OCI-LY1 (cell line): Measurements from ENCODE around the gene EFNB2.

Experiments used
- H2AFZ ChIP-seq: fragments of 200-600 bp; sonication (generic), shearing (Covaris generic); 2 replicates; pipeline ENCODE4 v1.6.0; 2014; ENCODE audit warnings: antibody characterized with exemption, mild to moderate bottlenecking, low read length
- H3F3A ChIP-seq: fragments of 200-600 bp; sonication (generic), shearing (Covaris generic); 2 replicates; pipeline ENCODE4 v1.6.0; 2014; ENCODE audit warnings: mild to moderate bottlenecking, antibody characterized with exemption, low read length, moderate library complexity; ENCODE audit not compliant: insufficient read depth
- H3K27ac ChIP-seq: fragments of 200-600 bp; sonication (generic); 2 replicates; pipeline ENCODE4 v1.5.1; 2014; ENCODE audit warnings: low read length, mixed run types, mild to moderate bottlenecking, low read depth; ENCODE audit not compliant: poor library complexity, severe bottlenecking
- H3K27me3 ChIP-seq: fragments of 200-600 bp; sonication (generic); 2 replicates; pipeline ENCODE4 v1.6.0; 2014; ENCODE audit warnings: antibody characterized with exemption, mild to moderate bottlenecking, low read length, moderate library complexity; ENCODE audit not compliant: insufficient read depth
- H3K36me3 ChIP-seq: fragments of 200-600 bp; sonication (generic); 2 replicates; pipeline ENCODE4 v1.6.1; 2014; ENCODE audit warnings: mild to moderate bottlenecking, antibody characterized with exemption, low read length, moderate library complexity, mixed read lengths; ENCODE audit not compliant: insufficient read depth
- H3K4me1 ChIP-seq: fragments of 200-600 bp; sonication (generic); 2 replicates; pipeline ENCODE4 v1.5.1; 2014; ENCODE audit warnings: mild to moderate bottlenecking, low read length, moderate library complexity; ENCODE audit not compliant: insufficient read depth, severe bottlenecking
- H3K4me2 ChIP-seq: fragments of 200-600 bp; sonication (generic), shearing (Covaris generic); 2 replicates; pipeline ENCODE4 v1.6.1; 2014; ENCODE audit warnings: low read length
- H3K4me3 ChIP-seq: fragments of 200-600 bp; sonication (generic); 2 replicates; pipeline ENCODE4 v1.5.1; 2014; ENCODE audit warnings: low read length, low read depth, mild to moderate bottlenecking, mixed read lengths; ENCODE audit not compliant: poor library complexity, severe bottlenecking
- H3K79me2 ChIP-seq: fragments of 200-600 bp; shearing (Covaris generic); 2 replicates; pipeline ENCODE4 v1.6.1; 2016; ENCODE audit warnings: mixed run types, low read length, mixed read lengths; ENCODE audit not compliant: insufficient read depth
- H3K9ac ChIP-seq: fragments of 200-600 bp; sonication (generic), shearing (Covaris generic); 2 replicates; pipeline ENCODE4 v1.6.1; 2014; ENCODE audit warnings: mild to moderate bottlenecking, low read length, mixed read lengths
- H3K9me2 ChIP-seq: fragments of 200-600 bp; sonication (generic), shearing (Covaris generic); 2 replicates; pipeline ENCODE4 v1.6.1; 2014; ENCODE audit warnings: low read depth, mild to moderate bottlenecking, low read length, mixed read lengths
- H3K9me3 ChIP-seq: fragments of 200-600 bp; shearing (Covaris generic); 2 replicates; pipeline ENCODE4 v1.6.1; 2014; ENCODE audit warnings: low read length, mixed read lengths
- H4K20me1 ChIP-seq: fragments of 200-600 bp; sonication (generic), shearing (Covaris generic); 2 replicates; pipeline ENCODE4 v1.6.0; 2016; ENCODE audit warnings: mild to moderate bottlenecking, low read length; ENCODE audit not compliant: insufficient read depth
- CTCF ChIP-seq: fragments of 200-600 bp; sonication (generic), shearing (Covaris generic); IDR thresholded peaks from 2 replicates; pipeline ENCODE4 v1.5.1; 2017; ENCODE audit warnings: mild to moderate bottlenecking, antibody characterized with exemption, low read length, moderate library complexity, mixed read lengths
- EZH2 ChIP-seq: fragments of 200-600 bp; sonication (generic), shearing (Covaris generic); IDR thresholded peaks from 2 replicates; pipeline ENCODE4 v1.8.0; 2017; ENCODE audit warnings: borderline replicate concordance, mixed run types, mild to moderate bottlenecking, antibody characterized with exemption, low read length, moderate library complexity, mixed read lengths

The EFNB2 gene

GRCh38 chr13:106467427-106468122, 67.9 kb downstream of the EFNB2 start:
- H3K79me2 ChIP-seq = no peaks in the 10 kb centered on the region
- no peaks in the 10 kb centered on the region for H3K4me1 ChIP-seq
- no peaks in the 10 kb centered on the region for H3K9me3 ChIP-seq
- H3K4me3 ChIP-seq = no peak overlapping the region
- no peak for TF ChIP-seq CTCF
- no peak for TF ChIP-seq EZH2
- H4K20me1 ChIP-seq = no peaks in the 10 kb centered on the region
- no peaks in the 10 kb centered on the region; the same call in 1 of the 2 replicates for H3K27me3 ChIP-seq
- no peaks in the 10 kb centered on the region for H3F3A ChIP-seq
- H3K4me2 ChIP-seq = no peak overlapping the region
- H3K36me3 ChIP-seq = no peaks in the 10 kb centered on the region
- H3K27ac ChIP-seq = no peak overlapping the region
- no peak overlapping the region for H3K9ac ChIP-seq
- no peak overlapping the region for H2AFZ ChIP-seq
- no peaks in the 10 kb centered on the region for H3K9me2 ChIP-seq

- no peaks in the 10 kb centered on the region for H4K20me1 ChIP-seq
- TF ChIP-seq EZH2 = no peak
- no peak for TF ChIP-seq CTCF
- H3K27me3 ChIP-seq = no peaks in the 10 kb centered on the region; the same call in 1 of the 2 replicates
- H3K4me3 ChIP-seq = no peak overlapping the region
- no peaks in the 10 kb centered on the region for H3K36me3 ChIP-seq
- no peaks in the 10 kb centered on the region for H3K9me2 ChIP-seq
- no peak overlapping the region for H3K27ac ChIP-seq
- H3K79me2 ChIP-seq = no peaks in the 10 kb centered on the region
- no peaks in the 10 kb centered on the region for H3F3A ChIP-seq
- no peaks in the 10 kb centered on the region for H3K9me3 ChIP-seq
- H3K4me2 ChIP-seq = no peak overlapping the region
- no peaks in the 10 kb centered on the region for H3K4me1 ChIP-seq
- H3K9ac ChIP-seq = no peak overlapping the region
- no peak overlapping the region for H2AFZ ChIP-seq
Measured at GRCh38 chr13:106466691-106467426, 68.6 kb downstream of the EFNB2 start.

GRCh38 chr13:106464076-106464475, 71.4 kb downstream of the EFNB2 start:
- Histone ChIP-seq H3K4me3 (no peak overlapping the region), H3K9ac (no peak overlapping the region), H3K4me2 (no peak overlapping the region), H3K9me2 (no peaks in the 10 kb centered on the region), H4K20me1 (no peaks in the 10 kb centered on the region), H3K9me3 (no peaks in the 10 kb centered on the region), H3K4me1 (no peaks in the 10 kb centered on the region), H3K79me2 (no peaks in the 10 kb centered on the region), H3K36me3 (no peaks in the 10 kb centered on the region), H2AFZ (no peak overlapping the region), H3F3A (no peaks in the 10 kb centered on the region), H3K27ac (no peak overlapping the region), H3K27me3 (no peaks in the 10 kb centered on the region; the same call in 1 of the 2 replicates)
- TF ChIP-seq EZH2 (no peak), CTCF (no peak)
